GM10248 (cell line): ENCODE results near the gene PROSER3.

Source experiments
- CTCF ChIA-PET: fragments of 300-600 bp; sonication (Branson Sonifier 250); formaldehyde crosslinking; extraction: SDS; loops from one replicate; lab custom pipeline; 2021; ENCODE audit warnings: antibody characterized with exemption; lab: Yijun Ruan, JAX
- POLR2A ChIA-PET: fragments of 350-650 bp; sonication (Branson Sonifier 250); formaldehyde crosslinking; extraction: SDS; loops from one replicate; lab custom pipeline; 2020; ENCODE audit warnings: antibody characterized with exemption; lab: Yijun Ruan, JAX
- DNase-seq: peaks from one replicate; pipeline ENCODE4 v3.0.0; 2012; ENCODE audit errors: extremely low spot score
- TF ChIP-seq, protein P1 (sequence below): IDR thresholded peaks from 2 replicates; pipeline ENCODE4 v1.5.1; 2012; ENCODE audit warnings: mild to moderate bottlenecking, low read depth; ENCODE audit errors: extremely low read depth, missing control alignments, control extremely low read depth

Gene PROSER3

DNA sequence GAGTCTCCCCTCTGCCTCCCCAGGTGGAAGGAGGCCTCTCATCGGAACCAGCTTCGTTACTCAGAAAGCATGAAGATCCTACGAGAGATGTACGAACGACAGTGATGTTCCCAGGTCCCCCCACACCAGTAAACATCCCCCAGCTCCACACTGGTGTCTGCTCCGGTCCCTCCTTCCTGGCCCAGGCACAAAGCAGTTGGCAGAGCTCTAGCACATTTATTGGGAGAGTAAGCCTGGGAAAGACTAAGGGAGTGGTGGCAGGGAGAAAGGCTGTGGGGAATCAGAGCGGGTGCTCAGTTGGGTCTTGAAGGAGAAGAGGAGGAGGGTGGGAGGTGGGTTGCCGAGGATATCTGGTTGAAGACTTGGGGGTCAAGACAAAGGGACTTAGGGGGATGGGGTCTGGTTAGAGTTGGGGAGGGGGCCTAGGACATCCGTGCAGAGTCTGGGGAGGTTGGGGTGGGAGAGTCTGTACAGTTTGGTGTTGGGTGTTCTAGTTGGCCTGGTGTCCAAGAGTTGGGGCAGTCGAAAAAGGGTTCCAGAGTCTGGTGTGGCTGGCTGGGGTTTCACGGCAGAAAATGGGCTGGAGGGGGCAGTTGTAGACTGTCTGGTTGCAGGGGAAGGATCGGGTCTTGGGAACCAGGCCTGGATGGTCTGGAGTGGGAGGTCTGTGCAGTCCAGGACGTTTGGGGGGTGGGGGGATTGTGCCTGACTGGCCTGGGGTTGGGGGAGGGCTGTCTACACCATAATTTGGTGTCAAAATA, 3.4 kb upstream of the PROSER3 start:
- TF ChIP-seq, protein P1, sequence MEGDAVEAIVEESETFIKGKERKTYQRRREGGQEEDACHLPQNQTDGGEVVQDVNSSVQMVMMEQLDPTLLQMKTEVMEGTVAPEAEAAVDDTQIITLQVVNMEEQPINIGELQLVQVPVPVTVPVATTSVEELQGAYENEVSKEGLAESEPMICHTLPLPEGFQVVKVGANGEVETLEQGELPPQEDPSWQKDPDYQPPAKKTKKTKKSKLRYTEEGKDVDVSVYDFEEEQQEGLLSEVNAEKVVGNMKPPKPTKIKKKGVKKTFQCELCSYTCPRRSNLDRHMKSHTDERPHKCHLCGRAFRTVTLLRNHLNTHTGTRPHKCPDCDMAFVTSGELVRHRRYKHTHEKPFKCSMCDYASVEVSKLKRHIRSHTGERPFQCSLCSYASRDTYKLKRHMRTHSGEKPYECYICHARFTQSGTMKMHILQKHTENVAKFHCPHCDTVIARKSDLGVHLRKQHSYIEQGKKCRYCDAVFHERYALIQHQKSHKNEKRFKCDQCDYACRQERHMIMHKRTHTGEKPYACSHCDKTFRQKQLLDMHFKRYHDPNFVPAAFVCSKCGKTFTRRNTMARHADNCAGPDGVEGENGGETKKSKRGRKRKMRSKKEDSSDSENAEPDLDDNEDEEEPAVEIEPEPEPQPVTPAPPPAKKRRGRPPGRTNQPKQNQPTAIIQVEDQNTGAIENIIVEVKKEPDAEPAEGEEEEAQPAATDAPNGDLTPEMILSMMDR = no peak
- ChIA-PET POLR2A (no interaction called here), CTCF (no interaction called here)
- DNase-seq = no peak

DNA sequence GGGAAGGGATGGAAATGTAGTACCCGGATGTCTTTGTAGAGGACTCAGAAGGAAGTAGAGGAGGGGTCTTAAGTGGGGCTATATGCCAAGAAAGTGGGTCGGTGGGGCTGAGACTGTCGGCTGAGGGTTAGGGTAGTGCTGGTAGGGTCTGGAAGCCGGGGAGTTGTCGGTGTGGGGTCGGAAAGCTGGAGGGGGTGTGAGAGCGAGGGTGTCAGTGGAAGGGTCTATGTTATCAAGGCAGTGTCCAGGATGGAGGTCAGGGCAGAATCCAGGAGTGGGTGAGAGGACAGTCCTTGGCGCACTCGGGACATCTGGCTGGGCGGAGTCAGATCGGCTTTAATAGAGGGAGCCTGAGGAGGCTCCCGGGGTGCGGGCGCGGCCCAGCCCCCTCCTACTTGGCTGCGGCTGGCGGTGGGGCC, 2.8 kb upstream of the PROSER3 start:
- POLR2A ChIA-PET = no interaction called here
- DNase-seq = no peak
- CTCF ChIA-PET = no interaction called here
- TF ChIP-seq, protein P1 = no peak

DNA sequence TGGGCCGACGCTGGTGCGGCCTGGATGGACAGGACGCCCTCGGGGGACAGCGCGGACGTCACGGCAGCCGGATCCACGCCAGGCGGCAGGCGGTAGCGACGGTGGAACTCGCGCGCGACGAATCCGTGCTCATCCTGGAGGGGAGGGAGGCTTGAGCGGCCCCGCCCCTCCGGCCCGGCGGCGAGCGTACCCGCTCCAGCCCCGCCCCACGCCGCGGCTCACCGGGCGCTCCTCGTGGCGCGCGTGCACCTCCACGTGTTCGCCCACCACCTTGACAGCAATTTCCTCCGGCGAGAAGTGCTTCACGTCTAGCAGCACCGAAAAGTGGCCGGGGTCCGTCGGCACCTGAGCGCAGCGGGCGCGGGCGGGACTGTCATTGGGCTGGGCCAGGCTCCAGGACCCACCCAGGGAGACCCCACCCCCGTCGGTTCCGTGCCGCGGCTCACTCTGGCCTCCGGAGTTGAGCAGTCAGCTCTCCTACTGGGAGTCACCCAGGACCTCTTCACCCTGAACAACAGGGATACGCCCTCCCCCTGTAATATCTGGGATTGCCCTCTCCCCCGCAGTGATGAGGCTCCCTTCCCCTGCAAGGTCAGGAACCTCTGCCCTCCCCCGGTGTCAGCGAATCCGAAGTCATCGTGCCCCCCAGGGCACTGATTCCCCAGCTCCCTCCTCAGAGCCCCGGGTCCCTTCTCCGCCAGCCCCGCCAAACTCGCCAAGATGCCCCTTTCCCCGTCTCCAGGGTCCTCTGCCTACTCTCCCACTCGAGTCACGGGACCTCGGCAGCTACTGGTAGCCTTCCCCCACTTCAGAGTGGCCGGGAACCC, 2.2 kb upstream of the PROSER3 start:
- ChIA-PET POLR2A (no interaction called here), CTCF (no interaction called here)
- DNase-seq = peak; percentile 20
- TF ChIP-seq, protein P1 = no peak

DNA sequence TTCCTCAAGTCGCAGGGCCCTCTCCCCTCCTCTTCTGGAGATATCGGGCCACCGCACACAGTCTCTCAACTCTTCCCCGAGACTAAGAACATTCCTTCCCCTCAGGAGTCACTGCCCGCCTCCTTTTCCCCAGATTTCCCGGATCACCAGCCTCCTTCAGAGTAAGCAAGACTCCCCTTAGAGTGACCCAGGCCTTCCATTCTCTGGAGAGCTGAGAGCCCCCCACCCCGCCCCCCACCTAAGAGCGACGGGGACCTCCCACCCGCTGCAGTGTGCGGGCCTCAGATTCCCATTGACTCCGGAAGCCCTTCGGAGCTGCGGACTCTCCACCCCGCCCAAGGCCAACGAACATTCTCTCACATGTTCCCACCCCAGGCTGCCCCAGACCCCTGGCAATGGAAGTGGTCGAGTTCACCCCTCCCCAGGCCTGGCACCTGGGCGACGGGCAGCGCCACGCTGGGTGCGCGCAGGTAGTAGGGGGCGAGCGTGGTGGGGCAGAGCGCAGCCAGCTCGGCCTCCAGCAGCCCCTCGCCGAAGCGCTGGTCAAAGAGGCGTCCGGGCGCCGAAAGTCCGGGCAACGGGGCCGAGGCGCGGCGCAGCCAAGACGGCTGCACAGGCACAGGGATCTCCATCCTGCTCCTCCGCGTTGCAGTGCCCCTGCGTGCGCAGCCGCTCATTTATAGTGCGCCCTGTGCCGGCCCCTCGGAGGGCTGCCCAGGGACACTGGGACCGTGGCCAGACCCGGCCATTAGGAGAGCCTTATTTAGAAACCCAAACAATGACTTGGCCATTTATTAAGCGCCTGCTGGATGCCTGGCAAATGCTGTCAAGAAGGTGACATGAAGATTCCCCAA, 1.4 kb upstream of the PROSER3 start, which contains the start of gene HSPB6:
Gene HSPB6, minus strand, starts transcription at position 653 of the 854 bp plus-strand sequence. Its CDS starts 21 bp downstream, at position 632.
- POLR2A ChIA-PET = interaction anchor here (1.3 kb wide), 1 partner anchor 8 kb away, joined by 5 read pairs; the partner anchor contains the start of gene LIN37
- TF ChIP-seq, protein P1 = no peak
- DNase-seq = no peak
- CTCF ChIA-PET = no interaction called here

DNA sequence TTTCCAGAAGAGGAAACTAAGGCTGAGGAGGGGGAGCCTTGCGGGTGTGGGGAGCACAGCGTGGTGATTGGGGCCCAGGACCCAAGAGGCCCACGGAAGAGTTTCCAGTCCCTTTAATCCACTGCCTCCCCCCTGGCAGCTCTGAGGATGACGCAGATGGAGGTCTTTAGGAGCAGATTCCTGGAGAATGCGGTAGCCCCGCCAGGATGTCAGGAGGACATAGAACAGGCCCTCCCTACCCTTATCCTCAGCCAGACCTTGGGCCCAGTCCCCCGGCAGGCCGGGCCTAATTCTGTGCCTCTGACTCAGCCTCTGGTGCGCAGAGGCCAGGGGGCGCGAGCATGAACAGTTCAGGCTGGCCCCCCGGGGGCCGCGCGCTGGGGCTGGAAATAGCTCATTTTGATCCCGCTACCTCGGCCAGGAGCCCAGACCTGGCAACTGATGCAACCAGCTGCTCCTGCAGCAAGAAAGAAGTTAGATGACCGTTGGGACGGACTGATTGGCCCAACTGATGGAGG, 686 bp upstream of the PROSER3 start:
- peak; percentile 25 for DNase-seq
- CTCF ChIA-PET = no interaction called here
- POLR2A ChIA-PET = interaction anchor here (1.3 kb wide), 1 partner anchor 9 kb away, joined by 5 read pairs; the partner anchor contains the start of gene LIN37
- TF ChIP-seq, protein P1 = no peak
